Gastroesophageal sphincter (tissue), 4 donors: ENCODE measurements around the gene IPCEF1. TPM values are rescaled to one million over a fixed set of nuclear protein-coding genes. Genes with fewer than 3 reads are reported as not detected.

ENCODE experiments used
- ATAC-seq: fragments of 150-250 bp; one replicate; pipeline ENCODE4 v1.9.1; 2016; ENCODE audit warnings: mild to moderate bottlenecking, moderate library complexity
- H3K27ac ChIP-seq, 4 donors: fragments of 200-600 bp; sonication (generic) in 3 of 4; 1 replicate in 3 of 4; 2 replicates in 1 of 4; pipeline ENCODE4 v1.5.1; 2016 to 2019
- H3K27me3 ChIP-seq: fragments of 200-600 bp; sonication (generic); one replicate; pipeline ENCODE4 v1.5.1; 2019
- H3K36me3 ChIP-seq, 2 donors: fragments of 200-600 bp; sonication (generic); one replicate each; pipeline ENCODE4 v1.5.1; 2019; ENCODE audit warnings: control low read depth in 1 of 2
- H3K4me1 ChIP-seq, 3 donors: fragments of 200-600 bp; sonication (generic); 1 replicate in 2 of 3; 2 replicates in 1 of 3; pipeline ENCODE4 v1.5.1; 2016 to 2019; ENCODE audit warnings: control low read depth in 2 of 3
- H3K4me3 ChIP-seq, 2 donors: fragments of 200-600 bp; sonication (generic); one replicate each; pipeline ENCODE4 v1.5.1; 2019; ENCODE audit warnings: mild to moderate bottlenecking in 1 of 2, moderate library complexity in 1 of 2
- H3K9me3 ChIP-seq, 3 donors: fragments of 200-600 bp; sonication (generic); one replicate each; pipeline ENCODE4 v1.5.1; 2017 to 2019; ENCODE audit warnings: control low read depth in 2 of 3
- CTCF ChIP-seq, 4 experiments: fragments of 200-600 bp in 2 of 4; fragments of 450-650 bp in 2 of 4; sonication (generic) in 1 of 4; IDR thresholded peaks; one replicate each; pipeline ENCODE4 v1.5.1; 2017 to 2019; ENCODE audit warnings: antibody characterized with exemption in 4 of 4, mild to moderate bottlenecking in 2 of 4, moderate library complexity in 2 of 4
- EP300 ChIP-seq: sonication (generic); formaldehyde crosslinking; IDR thresholded peaks from one replicate; pipeline ENCODE4 v1.6.1; 2017; ENCODE audit warnings: antibody characterized with exemption, mild to moderate bottlenecking
- POLR2A ChIP-seq, 2 donors: fragments of 450-650 bp; IDR thresholded peaks; one replicate each; pipeline ENCODE4 v1.6.1; 2017; ENCODE audit warnings: antibody characterized with exemption in 2 of 2, mild to moderate bottlenecking in 2 of 2, moderate library complexity in 1 of 2
- POLR2AphosphoS5 ChIP-seq: sonication (generic); formaldehyde crosslinking; IDR thresholded peaks from one replicate; pipeline ENCODE4 v1.6.1; 2017; ENCODE audit warnings: antibody characterized with exemption
- WGBS, 2 donors: methylation state at CpG; one replicate each; pipeline ENCODE4 v1.1.5; 2018; ENCODE audit warnings: low coverage in 1 of 2; 5-methylcytosine and 5-hydroxymethylcytosine counted together
- total RNA-seq, 4 donors: library from RNA; depleted of rRNA; stranded (reverse); fragments of >200 nt; gene quantifications; one replicate each; pipeline ENCODE4 v1.1.0, GENCODE V29; 2016

The IPCEF1 gene, protein sequence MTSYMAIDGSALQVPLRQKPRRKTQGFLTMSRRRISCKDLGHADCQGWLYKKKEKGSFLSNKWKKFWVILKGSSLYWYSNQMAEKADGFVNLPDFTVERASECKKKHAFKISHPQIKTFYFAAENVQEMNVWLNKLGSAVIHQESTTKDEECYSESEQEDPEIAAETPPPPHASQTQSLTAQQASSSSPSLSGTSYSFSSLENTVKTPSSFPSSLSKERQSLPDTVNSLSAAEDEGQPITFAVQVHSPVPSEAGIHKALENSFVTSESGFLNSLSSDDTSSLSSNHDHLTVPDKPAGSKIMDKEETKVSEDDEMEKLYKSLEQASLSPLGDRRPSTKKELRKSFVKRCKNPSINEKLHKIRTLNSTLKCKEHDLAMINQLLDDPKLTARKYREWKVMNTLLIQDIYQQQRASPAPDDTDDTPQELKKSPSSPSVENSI
- total RNA-seq, result 1 to 10 TPM in 3 of 4 donors, under 1 TPM in 1; 0.27 to 7.3 (median 1.2) TPM

GRCh38 chr6:154356690-154357089, at the start of gene IPCEF1:
TSS of gene IPCEF1 (minus strand) at chr6:154356803. CDS start at chr6:154265947, 90,856 bp downstream.
- no peak within 1 kb of the TSS for H3K27ac ChIP-seq
- WGBS, 2 donors, result 70 to 100% methylated on average over 3 of the region's 3 CpGs

GRCh38 chr6:154406301-154406700, 49.7 kb upstream of the IPCEF1 start:
- H3K9me3 ChIP-seq, result no peaks in the 10 kb centered on the region
- H3K27ac ChIP-seq, result peak overlapping the region in 2 of 4 donors; percentile 63 to 68
- H3K36me3 ChIP-seq, result peaks cover 0 to 19% of the 10 kb centered on the region in 2 donors
- no peak for TF ChIP-seq POLR2A (IDR thresholded peaks at IDR 0.05)
- TF ChIP-seq POLR2AphosphoS5, result no peak
- TF ChIP-seq CTCF (IDR thresholded peaks at IDR 0.05), result no peak
- no peak for TF ChIP-seq EP300
- H3K4me1 ChIP-seq, result peaks cover 7 to 49% (median 25%) of the 10 kb centered on the region in 3 donors
- no peak overlapping the region for H3K4me3 ChIP-seq
- no peak for ATAC-seq
- H3K27me3 ChIP-seq, result no peaks in the 10 kb centered on the region
- WGBS, 2 donors, result 93% methylated on average over 8 of the region's 20 CpGs; no CpG with 5 or more reads in 1 of the 2 donors

More at GRCh38 chr6:154356690-154357089, at the start of gene IPCEF1:
- TF ChIP-seq CTCF (IDR thresholded peaks at IDR 0.05) (no peak), POLR2AphosphoS5 (no peak), POLR2A (IDR thresholded peaks at IDR 0.05) (no peak), EP300 (no peak)
- H3K36me3 ChIP-seq, result no peaks in the 10 kb centered on the region
- peak; percentile 34 for ATAC-seq
- no peaks in the 10 kb centered on the region for H3K9me3 ChIP-seq
- H3K4me3 ChIP-seq, result no peak within 1 kb of the TSS
- H3K27me3 ChIP-seq, result no peaks in the 10 kb centered on the region
- no peaks in the 10 kb centered on the region for H3K4me1 ChIP-seq

DNA sequence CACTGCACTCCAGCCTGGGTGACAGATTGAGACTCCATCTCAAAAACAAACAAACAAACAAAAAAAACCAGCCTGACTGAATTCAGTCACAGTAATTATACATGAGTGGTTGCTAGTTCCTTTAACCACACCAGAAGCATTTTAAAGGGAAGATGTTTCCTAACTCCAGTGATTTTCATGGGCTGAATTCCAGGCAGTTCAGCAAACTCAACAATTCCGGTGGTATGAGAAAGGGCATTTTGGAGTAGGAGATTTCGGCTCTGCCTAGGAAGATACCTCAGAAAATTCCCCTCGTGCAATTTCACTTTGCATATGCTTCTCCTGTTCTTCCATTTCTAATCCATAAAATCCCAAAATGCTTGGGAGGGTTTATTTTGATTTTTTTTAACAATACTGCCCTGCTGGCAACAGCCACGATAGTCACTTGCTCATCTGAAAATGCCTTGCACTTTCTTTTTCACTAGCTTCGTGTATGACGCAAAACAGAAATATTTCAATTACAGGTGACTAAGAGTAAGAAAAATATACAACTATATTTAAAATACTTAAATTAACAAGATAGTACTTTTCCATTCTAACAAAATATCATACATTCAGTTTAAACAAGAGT, 48.3 kb upstream of the IPCEF1 start:
- no peak overlapping the region for H3K4me3 ChIP-seq
- TF ChIP-seq CTCF (IDR thresholded peaks at IDR 0.05) (no peak), POLR2A (IDR thresholded peaks at IDR 0.05) (no peak), EP300 (no peak), POLR2AphosphoS5 (no peak)
- H3K36me3 ChIP-seq, result peaks cover 0 to 28% of the 10 kb centered on the region in 2 donors
- no peaks in the 10 kb centered on the region for H3K9me3 ChIP-seq
- peak overlapping the region in 3 of 4 donors; percentile 46 to 68 (median 63) for H3K27ac ChIP-seq
- ATAC-seq, result no peak
- H3K27me3 ChIP-seq, result no peaks in the 10 kb centered on the region
- WGBS, 2 donors, result 29 to 53% methylated on average over 6 of the region's 6 CpGs
- peaks cover under 1 to 34% (median 19%) of the 10 kb centered on the region in 3 donors for H3K4me1 ChIP-seq

- Histone ChIP-seq H3K9me3 (no peaks in the 10 kb centered on the region), H3K27ac (peak overlapping the region in 3 of 4 donors; percentile 40 to 63 (median 46)), H3K4me3 (no peak overlapping the region), H3K4me1 (peaks cover 0 to 23% (median 15%) of the 10 kb centered on the region in 3 donors), H3K27me3 (no peaks in the 10 kb centered on the region), H3K36me3 (peaks cover 0 to 28% of the 10 kb centered on the region in 2 donors)
- 18 to 43% methylated on average over 4 of the region's 4 CpGs for WGBS, 2 donors
- TF ChIP-seq POLR2AphosphoS5, result no peak
- no peak for TF ChIP-seq EP300
- no peak for TF ChIP-seq POLR2A (IDR thresholded peaks at IDR 0.05)
- no peak for TF ChIP-seq CTCF (IDR thresholded peaks at IDR 0.05)
- ATAC-seq, result peak; percentile 29
Observed at GRCh38 chr6:154403788-154404187, 47.2 kb upstream of the IPCEF1 start.
